Caki2 (cell line): ENCODE measurements around the gene PRIM1. TPM values are rescaled to one million over a fixed set of nuclear protein-coding genes. Genes with fewer than 3 reads are reported as not detected.
A peak's percentile ranks its signal among the peaks of the same experiment; 100 is the strongest.

Experiments used
- DNase-seq: peaks from one replicate; pipeline ENCODE4 v3.0.0-alpha.2; 2015; ENCODE audit warnings: low read depth
- in situ Hi-C: cut with HindIII; loops from 2 replicates; pipeline ENCODE4 v1.10.0; 2016; ENCODE audit warnings: low sequenced_read_pairs, low pct_unique_long_range_greater_than_20kb, mixed read lengths
- total RNA-seq: library from RNA; depleted of rRNA; stranded (reverse); fragments of >200 nt; shearing (Covaris generic); gene quantifications from 2 replicates; pipeline ENCODE4 v1.2.3, GENCODE V29; 2014; ENCODE audit warnings: low replicate concordance; rRNA removed

PRIM1 gene
- total RNA-seq, 1 experiment from 2014 or later = 26.0 TPM

DNA sequence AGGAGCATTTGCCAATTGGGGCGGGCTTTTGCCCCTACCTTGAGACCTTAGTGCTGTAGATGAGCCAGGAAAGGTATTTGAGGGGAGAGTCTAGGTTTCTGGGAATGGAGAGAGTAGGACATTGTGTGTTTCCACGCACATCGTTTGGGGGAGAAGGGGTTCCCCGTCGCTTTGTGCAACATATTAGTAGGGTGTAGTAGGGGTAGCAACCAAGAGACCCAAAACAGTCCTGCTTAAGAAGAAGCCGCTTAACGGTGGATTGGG, 63.3 kb downstream of the PRIM1 start:
- no peak for DNase-seq
- in situ Hi-C loops = no loop called here

DNA sequence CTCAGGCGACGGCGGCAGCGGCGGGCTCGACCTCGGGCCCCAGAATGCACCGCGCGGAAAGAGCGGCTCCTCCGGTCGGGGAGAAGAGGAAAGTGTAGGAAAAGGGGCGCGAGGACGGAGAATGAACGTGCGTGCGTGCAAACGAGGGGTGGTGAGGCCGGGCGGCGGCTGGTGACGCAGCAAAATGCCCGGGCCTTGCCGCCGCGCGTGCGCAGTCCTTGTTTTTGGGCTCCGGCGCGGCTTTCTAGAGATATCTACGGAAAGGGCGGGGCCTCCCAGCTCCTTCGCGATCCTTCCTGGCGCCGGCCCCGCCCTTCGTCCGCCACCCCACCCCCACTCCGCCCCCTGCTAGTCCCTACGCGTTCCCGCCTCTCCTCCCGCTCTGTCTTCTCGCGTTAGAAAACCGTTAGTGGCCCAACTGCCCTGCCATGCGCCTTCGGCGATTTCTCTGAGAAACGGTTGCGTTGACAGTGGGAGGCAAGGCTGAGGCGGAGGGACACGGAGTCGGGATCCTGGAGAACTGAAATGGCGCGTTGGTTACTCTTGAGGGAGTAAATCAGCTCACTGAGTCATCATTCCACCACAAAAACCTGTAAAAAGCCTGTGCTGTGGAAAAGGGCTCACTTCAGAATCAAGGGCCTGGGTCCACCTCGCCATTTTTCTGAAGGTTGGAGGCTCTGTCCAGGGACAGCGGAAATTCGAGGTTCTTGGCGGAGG, 63.8 kb downstream of the PRIM1 start, which contains the start of gene PTGES3:
Gene PTGES3, minus strand, starts transcription at position 156 of the 717 bp plus-strand sequence. CDS start 285 bp downstream, outside the sequence.
- DNase-seq = peak; percentile 99
- in situ Hi-C loops = no loop called here

DNA sequence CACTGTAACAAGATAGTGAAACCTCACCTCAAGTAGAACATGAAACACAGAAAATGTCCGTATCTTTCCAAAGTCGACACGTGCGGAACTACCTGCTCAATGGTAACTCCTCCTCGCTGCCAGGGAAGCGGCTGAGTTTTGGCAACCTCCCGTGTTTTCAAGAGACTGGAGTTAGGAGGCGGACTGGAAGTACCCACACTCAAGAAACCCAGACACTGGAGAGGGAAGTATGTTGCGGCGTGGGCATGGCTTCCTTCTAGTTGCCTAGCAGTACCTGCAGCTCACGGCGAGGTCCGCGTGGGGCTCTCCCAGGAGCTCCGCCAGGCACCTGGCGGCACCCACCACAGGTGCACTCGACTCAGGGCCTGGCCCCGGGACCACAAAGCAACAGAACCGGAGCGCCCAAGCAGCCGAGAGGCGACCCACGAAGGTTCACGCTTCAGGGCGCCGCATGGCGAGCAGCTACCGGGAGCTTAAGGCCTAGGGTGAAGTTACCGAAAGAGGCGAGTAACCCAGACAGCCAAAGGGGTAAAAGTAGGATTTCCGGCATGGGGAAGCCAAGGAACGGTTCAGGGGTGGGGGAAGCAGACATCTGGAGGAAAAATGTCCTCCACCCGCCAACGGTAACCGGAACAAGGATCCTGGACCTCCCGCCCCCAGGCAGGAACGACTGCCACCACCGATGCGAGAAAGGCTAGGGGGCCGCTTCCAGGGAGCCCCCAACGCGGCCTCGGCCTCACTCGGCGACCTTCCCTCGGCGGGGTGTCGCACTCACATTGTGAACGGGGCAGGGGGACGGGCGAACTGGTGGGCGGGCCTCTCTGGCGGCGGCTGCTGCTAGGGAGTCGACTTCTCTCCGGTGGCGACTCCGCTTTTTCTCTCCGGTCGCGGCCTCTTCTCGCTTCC, 64.6 kb downstream of the PRIM1 start:
- in situ Hi-C loops = no loop called here
- peak; percentile 61 for DNase-seq

DNA sequence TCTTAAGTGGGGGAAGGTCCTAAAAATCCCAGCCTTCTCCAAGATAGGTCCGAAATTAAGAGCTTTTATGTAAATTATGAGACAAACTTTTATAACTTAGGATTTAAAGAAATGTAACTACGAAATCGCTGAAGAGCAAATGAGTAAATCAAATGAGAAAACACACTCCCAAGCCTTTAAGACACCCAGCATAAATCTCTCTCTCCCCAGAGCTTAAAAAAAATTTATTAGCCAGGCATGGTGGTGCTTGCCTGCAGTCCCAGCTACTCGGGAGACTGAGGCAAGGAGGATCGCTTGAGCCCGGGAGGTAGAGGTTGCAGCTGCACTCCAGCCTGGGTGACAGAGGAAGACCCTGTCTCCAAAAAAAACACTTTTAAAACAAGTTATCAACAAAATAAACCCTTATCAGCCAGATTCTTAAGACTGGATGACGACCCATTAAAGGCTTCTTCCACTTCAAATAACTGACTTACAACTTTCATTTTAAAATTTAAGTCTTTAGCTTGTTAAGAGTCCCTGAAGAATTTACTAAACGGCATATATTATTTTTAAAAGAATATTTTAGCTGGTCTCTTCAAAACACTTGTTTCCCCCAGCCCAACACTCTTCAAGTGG, 67.3 kb downstream of the PRIM1 start:
- peak; percentile 60 for DNase-seq
- in situ Hi-C loops = no loop called here

DNA sequence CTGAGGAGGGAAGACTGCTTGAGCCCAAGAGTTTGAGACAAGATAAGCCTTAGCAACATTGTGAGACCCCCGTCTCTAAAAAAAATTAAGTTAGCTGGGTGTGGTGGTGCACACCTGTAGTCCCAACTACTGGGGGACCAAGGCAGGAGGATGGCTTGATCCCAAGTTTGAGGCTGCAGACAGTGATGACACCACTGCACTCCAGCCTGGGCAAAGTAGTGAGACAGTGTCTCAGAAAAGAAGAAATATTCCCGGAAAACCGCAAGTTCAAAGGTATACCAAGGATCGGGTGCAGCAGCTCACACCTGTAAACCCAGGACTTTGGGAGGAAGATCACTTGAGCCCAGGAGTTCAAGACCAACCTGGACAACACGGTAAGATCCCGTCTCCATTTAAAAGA, 69.8 kb downstream of the PRIM1 start:
- in situ Hi-C loops = no loop called here
- no peak for DNase-seq

Other genes starting within 250 kb of the PRIM1 start
- 11.9 and 16.6 TPM in 2 replicates for gene RBMS2, start 230.5 kb downstream of the PRIM1 start, total RNA-seq
- 5.0 and 7.2 TPM in 2 replicates for gene BAZ2A, start 122.0 kb downstream of the PRIM1 start, total RNA-seq
- gene ATP5F1B, start 106.3 kb downstream of the PRIM1 start, total RNA-seq = 164 and 175 TPM in 2 replicates
- 117 and 129 TPM in 2 replicates for gene PTGES3, start 64.0 kb downstream of the PRIM1 start, total RNA-seq
- 1,884 and 1,928 TPM in 2 replicates for gene NACA, start 27.0 kb downstream of the PRIM1 start, total RNA-seq
- gene HSD17B6, start 11.0 kb upstream of the PRIM1 start, total RNA-seq = 0.61 and 2.9 TPM in 2 replicates
- gene SDR9C7, start 182.1 kb upstream of the PRIM1 start, total RNA-seq = not detected in 2 replicates
- gene RDH16, start 205.3 kb upstream of the PRIM1 start, total RNA-seq = not detected in 2 replicates